Sigmoid colon (tissue), 3 donors: ENCODE data around the gene APPL1.

Experiments
- POLR2A ChIP-seq, 2 donors: fragments of 450-650 bp; IDR thresholded peaks; one replicate each; pipeline ENCODE4 v1.6.1; 2016; ENCODE audit warnings: antibody characterized with exemption in 2 of 2, mild to moderate bottlenecking in 2 of 2, moderate library complexity in 2 of 2
- TF ChIP-seq, protein P1 (sequence below), 4 experiments: fragments of 450-650 bp in 3 of 4; fragments of 200-600 bp in 1 of 4; IDR thresholded peaks; one replicate each; pipeline ENCODE4 v1.5.1; 2016 to 2019; ENCODE audit warnings: antibody characterized with exemption in 4 of 4, mild to moderate bottlenecking in 3 of 4, moderate library complexity in 2 of 4

- TF ChIP-seq POLR2A (IDR thresholded peaks at IDR 0.05), result no peak
- TF ChIP-seq, protein P1, sequence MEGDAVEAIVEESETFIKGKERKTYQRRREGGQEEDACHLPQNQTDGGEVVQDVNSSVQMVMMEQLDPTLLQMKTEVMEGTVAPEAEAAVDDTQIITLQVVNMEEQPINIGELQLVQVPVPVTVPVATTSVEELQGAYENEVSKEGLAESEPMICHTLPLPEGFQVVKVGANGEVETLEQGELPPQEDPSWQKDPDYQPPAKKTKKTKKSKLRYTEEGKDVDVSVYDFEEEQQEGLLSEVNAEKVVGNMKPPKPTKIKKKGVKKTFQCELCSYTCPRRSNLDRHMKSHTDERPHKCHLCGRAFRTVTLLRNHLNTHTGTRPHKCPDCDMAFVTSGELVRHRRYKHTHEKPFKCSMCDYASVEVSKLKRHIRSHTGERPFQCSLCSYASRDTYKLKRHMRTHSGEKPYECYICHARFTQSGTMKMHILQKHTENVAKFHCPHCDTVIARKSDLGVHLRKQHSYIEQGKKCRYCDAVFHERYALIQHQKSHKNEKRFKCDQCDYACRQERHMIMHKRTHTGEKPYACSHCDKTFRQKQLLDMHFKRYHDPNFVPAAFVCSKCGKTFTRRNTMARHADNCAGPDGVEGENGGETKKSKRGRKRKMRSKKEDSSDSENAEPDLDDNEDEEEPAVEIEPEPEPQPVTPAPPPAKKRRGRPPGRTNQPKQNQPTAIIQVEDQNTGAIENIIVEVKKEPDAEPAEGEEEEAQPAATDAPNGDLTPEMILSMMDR (IDR thresholded peaks at IDR 0.05), result no peak
These were observed 35.5 kb upstream of the APPL1 start for GRCh38 chr3:57192028-57192427.
